GM12878 (cell line): ENCODE measurements around the gene MYNN. TPM values are rescaled to one million over a fixed set of nuclear protein-coding genes. Genes with fewer than 3 reads are reported as not detected.

Source experiments
- ATAC-seq: fragments of 200-7000 bp; cut with Tn5 transposase; 3 replicates; pipeline ENCODE4 v1.9.1; 2020; ENCODE audit warnings: mild to moderate bottlenecking, moderate library complexity
- BruUV-seq: library from RNA; stranded (reverse); fragments of 400-500 nt; replicated peaks from 2 replicates; lab custom pipeline; 2021; lab: Mats Ljungman, UMichigan
- CTCF ChIA-PET: fragments of 300-600 bp; sonication (Branson Sonifier 250); formaldehyde crosslinking; extraction: SDS; loops from one replicate; lab custom pipeline; 2021; ENCODE audit warnings: inconsistent platforms; lab: Yijun Ruan, JAX
- POLR2A ChIA-PET: fragments of 350-600 bp; formaldehyde crosslinking; extraction: SDS; loops from one replicate; lab custom pipeline; 2021; ENCODE audit warnings: inconsistent platforms; lab: Charles Lee
- RAD21 ChIA-PET: fragments of 300-600 bp; sonication (Branson Sonifier 250); formaldehyde crosslinking; loops from one replicate; lab custom pipeline; 2023; ENCODE audit warnings: antibody characterized with exemption; ENCODE audit not compliant: unreplicated experiment; lab: Charles Lee
- SMC1A ChIA-PET: fragments of 300-600 bp; sonication (Branson Sonifier 250); formaldehyde crosslinking; loops from one replicate; lab custom pipeline; 2023; ENCODE audit not compliant: unreplicated experiment, uncharacterized antibody; lab: Charles Lee
- DNase-seq: peaks from one replicate; pipeline ENCODE4 v3.0.0-alpha.2; 2011; ENCODE audit warnings: low read depth, low spot score
- FAIRE-seq: peaks from 3 replicates; lab custom pipeline; 2011; peaks lifted over from hg19 to GRCh38; lab: Jason Lieb, UNC
- H2AFZ ChIP-seq: 2 replicates; pipeline ENCODE4 v1.6.0; 2011; ENCODE audit warnings: low read depth, low read length, control low read depth; ENCODE audit not compliant: control insufficient read depth
- H3K27ac ChIP-seq: 2 replicates; pipeline ENCODE4 v1.5.1; 2011; ENCODE audit warnings: control low read depth; ENCODE audit not compliant: control insufficient read depth, insufficient read depth
- H3K27me3 ChIP-seq, 2 experiments: replicated peaks in 1 of 2; 2 replicates each; pipeline versions ENCODE4 v1.6.0 to v1.6.1; 2011; ENCODE audit warnings: low read length in 1 of 2; ENCODE audit not compliant: control insufficient read depth in 2 of 2, insufficient read depth in 2 of 2
- H3K36me3 ChIP-seq, 2 experiments: 2 replicates each; pipeline ENCODE4 v1.5.1; 2011; ENCODE audit warnings: low read length in 1 of 2; ENCODE audit not compliant: control insufficient read depth in 2 of 2, insufficient read depth in 2 of 2
- H3K4me1 ChIP-seq: 2 replicates; pipeline ENCODE4 v1.6.1; 2011; ENCODE audit warnings: mild to moderate bottlenecking, low read length, moderate library complexity, mixed read lengths; ENCODE audit not compliant: control insufficient read depth, insufficient read depth
- H3K4me2 ChIP-seq: 2 replicates; pipeline ENCODE4 v1.6.0; 2011; ENCODE audit warnings: control low read depth; ENCODE audit not compliant: control insufficient read depth, insufficient read depth
- H3K4me3 ChIP-seq: fragments of 200-600 bp; sonication (generic); 2 replicates; pipeline ENCODE4 v1.5.1; 2016
- H3K79me2 ChIP-seq: 2 replicates; pipeline ENCODE4 v1.6.0; 2011; ENCODE audit warnings: low read length; ENCODE audit not compliant: control insufficient read depth, insufficient read depth
- H3K9ac ChIP-seq: 2 replicates; pipeline ENCODE4 v1.8.0; 2011; ENCODE audit warnings: low read length, control low read depth, mixed read lengths; ENCODE audit not compliant: control insufficient read depth, insufficient read depth
- H3K9me3 ChIP-seq: replicated peaks from 3 replicates; pipeline ENCODE4 v1.5.1; 2011; ENCODE audit warnings: mild to moderate bottlenecking, low read length; ENCODE audit not compliant: control insufficient read depth, insufficient read depth
- H4K20me1 ChIP-seq: 2 replicates; pipeline ENCODE4 v1.6.0; 2011; ENCODE audit not compliant: control insufficient read depth, insufficient read depth
- CEBPB ChIP-seq, 2 experiments: fragments of 150-350 bp in 1 of 2; IDR thresholded peaks; 2 replicates each; pipeline ENCODE4 v1.6.1; 2012 to 2014; ENCODE audit warnings: low read depth in 2 of 2, low read length in 2 of 2, borderline replicate concordance in 1 of 2, inconsistent platforms in 1 of 2
- CHD2 ChIP-seq: IDR thresholded peaks from 2 replicates; pipeline ENCODE4 v1.6.1; 2011; ENCODE audit warnings: low read depth, low read length, improper control_type of control experiment, borderline replicate concordance
- CHD4 ChIP-seq: fragments of 200-600 bp; sonication (generic); IDR thresholded peaks from 2 replicates; pipeline ENCODE4 v1.6.1; 2016; ENCODE audit warnings: mild to moderate bottlenecking
- GATAD2B ChIP-seq: fragments of 450-650 bp; conservative IDR thresholded peaks from 2 replicates; pipeline ENCODE4 v1.6.1; 2017; ENCODE audit warnings: low read depth, mild to moderate bottlenecking, moderate library complexity
- KLF5 ChIP-seq: fragments of 450-650 bp; IDR thresholded peaks from 2 replicates; pipeline ENCODE4 v1.6.1; 2014; ENCODE audit warnings: mild to moderate bottlenecking; ENCODE audit not compliant: partially characterized antibody
- NFIC ChIP-seq: IDR thresholded peaks from 2 replicates; pipeline ENCODE4 v1.6.1; 2012; ENCODE audit warnings: low read depth, mild to moderate bottlenecking, inconsistent platforms, low read length, moderate library complexity
- PAX5 ChIP-seq: IDR thresholded peaks from 2 replicates; pipeline ENCODE4 v1.6.1; 2011; ENCODE audit warnings: low read depth, low read length, borderline replicate concordance
- POU2F2 ChIP-seq: IDR thresholded peaks from 3 replicates; pipeline ENCODE4 v1.6.1; 2011; ENCODE audit warnings: low read depth, mild to moderate bottlenecking, low read length, borderline replicate concordance
- RFX5 ChIP-seq: IDR thresholded peaks from 2 replicates; pipeline ENCODE4 v1.6.1; 2011; ENCODE audit warnings: low read depth, low read length, improper control_type of control experiment
- SMAD5 ChIP-seq: IDR thresholded peaks from 2 replicates; pipeline ENCODE4 v1.6.1; 2016; ENCODE audit warnings: antibody characterized with exemption, low read depth
- SPI1 ChIP-seq: IDR thresholded peaks from 2 replicates; pipeline ENCODE4 v1.6.1; 2011; ENCODE audit warnings: low read depth, mild to moderate bottlenecking, low read length, moderate library complexity, borderline replicate concordance; ENCODE audit not compliant: insufficient read depth
- whole genome bisulfite sequencing: methylation state at CpG from one replicate; pipeline ENCODE4 v1.1.6; 2016; ENCODE audit warnings: low lambda C conversion rate; ENCODE audit not compliant: insufficient replicate concordance, insufficient coverage; ENCODE audit errors: missing lambda C conversion rate; 5-methylcytosine and 5-hydroxymethylcytosine counted together
- in situ Hi-C: fragments of 300-500 bp; cut with MboI; formaldehyde crosslinking; loops from 9 replicates; pipeline ENCODE4 v1.14.3; 2018; ENCODE audit warnings: mixed read lengths
- intact Hi-C: fragments of 100-400 bp; cut with micrococcal nuclease; formaldehyde crosslinking; loops from one replicate; pipeline ENCODE4 v1.14.2; 2022; ENCODE audit not compliant: unreplicated experiment
- polyA plus RNA-seq, 11 experiments: library from polyadenylated mRNA; depleted of rRNA in 4 of 11; unstranded in 6 of 11; stranded (reverse) in 5 of 11; fragments of >200 nt; fragmentation: Nextera tagmentation in 4 of 11; fragmentation: Illumina TruSeq in 1 of 11; extraction: Ambion mirVana in 4 of 11; extraction: Trizol in 1 of 11; gene quantifications; 1 replicate in 1 of 11; 2 replicates in 10 of 11; pipeline versions ENCODE4 v1.2.1 to v1.2.3, GENCODE V29; 2011 to 2016; ENCODE audit warnings: inconsistent platforms in 2 of 11, missing spikeins in 2 of 11, low read depth in 1 of 11
- total RNA-seq, 4 experiments: library from RNA; depleted of rRNA in 3 of 4; stranded (reverse); fragments of >200 nt in 3 of 4; fragmentation: Illumina TruSeq in 1 of 4; extraction: Trizol in 1 of 4; gene quantifications; 2 replicates each; pipeline versions ENCODE4 v1.2.1 to v1.2.3, GENCODE V29; 2013 to 2021
- TF ChIP-seq, protein P1 (sequence below): fragments of 450-650 bp; IDR thresholded peaks from 2 replicates; pipeline ENCODE4 v1.6.1; 2018; ENCODE audit warnings: mild to moderate bottlenecking, low read depth, moderate library complexity; ENCODE audit not compliant: partially characterized antibody
- TF ChIP-seq, protein P2 (sequence below): fragments of 450-650 bp; IDR thresholded peaks from 2 replicates; pipeline ENCODE4 v1.6.1; 2017; ENCODE audit warnings: low read depth, mild to moderate bottlenecking, moderate library complexity
- TF ChIP-seq, protein P3 (sequence below): IDR thresholded peaks from 2 replicates; pipeline ENCODE4 v1.6.1; 2012; ENCODE audit warnings: low read depth, low read length, improper control_type of control experiment
- TF ChIP-seq, protein P4 (sequence below): IDR thresholded peaks from 2 replicates; pipeline ENCODE4 v1.6.1; 2011; ENCODE audit warnings: borderline replicate concordance, low read depth, mild to moderate bottlenecking, moderate library complexity, low read length; ENCODE audit not compliant: insufficient read depth, poor library complexity, severe bottlenecking

The MYNN gene
- total and polyA plus RNA-seq, 10 of the 15 experiments (the other 5 are each of a cell fraction or from before 2014, with no cell fraction given): 8.8 to 20.5 (median 15.8) TPM

DNA sequence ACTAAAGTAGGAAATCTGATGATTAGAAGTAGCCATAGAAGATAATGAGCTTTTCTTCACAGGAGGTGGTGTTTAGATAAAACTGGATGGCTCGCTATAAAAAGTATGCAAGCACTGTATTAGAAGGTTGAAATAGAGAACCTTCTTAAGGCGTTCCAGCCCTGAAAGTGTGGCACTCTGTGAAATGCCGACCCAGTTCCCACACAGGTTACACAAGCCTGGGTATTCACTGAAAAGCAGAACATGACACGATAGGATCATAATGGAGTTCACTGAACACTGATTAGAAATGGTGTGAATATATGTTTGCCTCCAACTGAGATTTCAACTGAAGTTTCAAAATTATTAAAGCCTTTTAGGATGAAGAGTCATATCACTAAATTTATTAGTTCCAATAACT, 54.5 kb downstream of the MYNN start (continued):
- TF ChIP-seq, protein P1, sequence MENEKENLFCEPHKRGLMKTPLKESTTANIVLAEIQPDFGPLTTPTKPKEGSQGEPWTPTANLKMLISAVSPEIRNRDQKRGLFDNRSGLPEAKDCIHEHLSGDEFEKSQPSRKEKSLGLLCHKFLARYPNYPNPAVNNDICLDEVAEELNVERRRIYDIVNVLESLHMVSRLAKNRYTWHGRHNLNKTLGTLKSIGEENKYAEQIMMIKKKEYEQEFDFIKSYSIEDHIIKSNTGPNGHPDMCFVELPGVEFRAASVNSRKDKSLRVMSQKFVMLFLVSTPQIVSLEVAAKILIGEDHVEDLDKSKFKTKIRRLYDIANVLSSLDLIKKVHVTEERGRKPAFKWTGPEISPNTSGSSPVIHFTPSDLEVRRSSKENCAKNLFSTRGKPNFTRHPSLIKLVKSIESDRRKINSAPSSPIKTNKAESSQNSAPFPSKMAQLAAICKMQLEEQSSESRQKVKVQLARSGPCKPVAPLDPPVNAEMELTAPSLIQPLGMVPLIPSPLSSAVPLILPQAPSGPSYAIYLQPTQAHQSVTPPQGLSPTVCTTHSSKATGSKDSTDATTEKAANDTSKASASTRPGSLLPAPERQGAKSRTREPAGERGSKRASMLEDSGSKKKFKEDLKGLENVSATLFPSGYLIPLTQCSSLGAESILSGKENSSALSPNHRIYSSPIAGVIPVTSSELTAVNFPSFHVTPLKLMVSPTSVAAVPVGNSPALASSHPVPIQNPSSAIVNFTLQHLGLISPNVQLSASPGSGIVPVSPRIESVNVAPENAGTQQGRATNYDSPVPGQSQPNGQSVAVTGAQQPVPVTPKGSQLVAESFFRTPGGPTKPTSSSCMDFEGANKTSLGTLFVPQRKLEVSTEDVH: no peak
- TF ChIP-seq CEBPB (IDR thresholded peaks at IDR 0.05; ENCODE audit: borderline replicate concordance in 1 of 2, low read depth in 2 of 2, low read length in 2 of 2) (no peak), CHD4 (no peak), CHD2 (no peak), SPI1 (no peak)

DNA sequence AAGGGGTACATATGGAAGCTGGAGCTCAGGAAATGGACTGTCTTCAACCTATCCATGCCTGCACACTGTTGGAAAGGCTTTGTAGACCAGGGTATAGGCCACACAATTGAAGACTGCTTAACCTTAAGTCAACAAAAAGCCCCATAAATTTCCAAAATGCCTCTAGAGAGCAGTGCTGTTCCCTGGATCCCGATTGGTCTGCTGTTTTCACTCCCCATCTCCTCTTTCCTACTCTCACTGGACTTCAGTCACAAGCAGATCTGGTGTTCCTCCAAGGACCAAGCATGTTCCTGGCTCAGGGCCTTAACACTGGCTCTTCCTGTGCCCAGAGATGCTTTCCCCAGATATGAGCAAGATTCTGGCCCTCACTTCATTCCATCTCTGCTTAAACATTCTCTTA, 62.3 kb downstream of the MYNN start:
- FAIRE-seq (no peak), ATAC-seq (peak; percentile 17; the same call in 2 of the 3 replicates), DNase-seq (no peak)
- Histone ChIP-seq H3K79me2 (no peaks in the 10 kb centered on the region), H3K36me3 (no peaks in the 10 kb centered on the region), H3K4me1 (peaks cover 18% of the 10 kb centered on the region), H3K4me2 (no peak overlapping the region), H3K9ac (no peak overlapping the region), H4K20me1 (no peaks in the 10 kb centered on the region), H3K4me3 (no peak overlapping the region), H2AFZ (peak overlapping the region; percentile 90; the same call in 1 of the 2 replicates), H3K9me3 (no peaks in the 10 kb centered on the region), H3K27ac (peak overlapping the region; percentile 1), H3K27me3 (peaks cover 0 to 1% of the 10 kb centered on the region in 2 experiments; a peak in 1 of 4 replicates)
- TF ChIP-seq, protein P2, sequence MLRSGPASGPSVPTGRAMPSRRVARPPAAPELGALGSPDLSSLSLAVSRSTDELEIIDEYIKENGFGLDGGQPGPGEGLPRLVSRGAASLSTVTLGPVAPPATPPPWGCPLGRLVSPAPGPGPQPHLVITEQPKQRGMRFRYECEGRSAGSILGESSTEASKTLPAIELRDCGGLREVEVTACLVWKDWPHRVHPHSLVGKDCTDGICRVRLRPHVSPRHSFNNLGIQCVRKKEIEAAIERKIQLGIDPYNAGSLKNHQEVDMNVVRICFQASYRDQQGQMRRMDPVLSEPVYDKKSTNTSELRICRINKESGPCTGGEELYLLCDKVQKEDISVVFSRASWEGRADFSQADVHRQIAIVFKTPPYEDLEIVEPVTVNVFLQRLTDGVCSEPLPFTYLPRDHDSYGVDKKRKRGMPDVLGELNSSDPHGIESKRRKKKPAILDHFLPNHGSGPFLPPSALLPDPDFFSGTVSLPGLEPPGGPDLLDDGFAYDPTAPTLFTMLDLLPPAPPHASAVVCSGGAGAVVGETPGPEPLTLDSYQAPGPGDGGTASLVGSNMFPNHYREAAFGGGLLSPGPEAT: no peak
- TF ChIP-seq, protein P3, sequence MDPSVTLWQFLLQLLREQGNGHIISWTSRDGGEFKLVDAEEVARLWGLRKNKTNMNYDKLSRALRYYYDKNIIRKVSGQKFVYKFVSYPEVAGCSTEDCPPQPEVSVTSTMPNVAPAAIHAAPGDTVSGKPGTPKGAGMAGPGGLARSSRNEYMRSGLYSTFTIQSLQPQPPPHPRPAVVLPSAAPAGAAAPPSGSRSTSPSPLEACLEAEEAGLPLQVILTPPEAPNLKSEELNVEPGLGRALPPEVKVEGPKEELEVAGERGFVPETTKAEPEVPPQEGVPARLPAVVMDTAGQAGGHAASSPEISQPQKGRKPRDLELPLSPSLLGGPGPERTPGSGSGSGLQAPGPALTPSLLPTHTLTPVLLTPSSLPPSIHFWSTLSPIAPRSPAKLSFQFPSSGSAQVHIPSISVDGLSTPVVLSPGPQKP: no peak
- no peak for TF ChIP-seq KLF5
- no peak for TF ChIP-seq SMAD5
- TF ChIP-seq NFIC: no peak
- no peak for TF ChIP-seq RFX5
- no peak for TF ChIP-seq PAX5
- TF ChIP-seq, protein P4, sequence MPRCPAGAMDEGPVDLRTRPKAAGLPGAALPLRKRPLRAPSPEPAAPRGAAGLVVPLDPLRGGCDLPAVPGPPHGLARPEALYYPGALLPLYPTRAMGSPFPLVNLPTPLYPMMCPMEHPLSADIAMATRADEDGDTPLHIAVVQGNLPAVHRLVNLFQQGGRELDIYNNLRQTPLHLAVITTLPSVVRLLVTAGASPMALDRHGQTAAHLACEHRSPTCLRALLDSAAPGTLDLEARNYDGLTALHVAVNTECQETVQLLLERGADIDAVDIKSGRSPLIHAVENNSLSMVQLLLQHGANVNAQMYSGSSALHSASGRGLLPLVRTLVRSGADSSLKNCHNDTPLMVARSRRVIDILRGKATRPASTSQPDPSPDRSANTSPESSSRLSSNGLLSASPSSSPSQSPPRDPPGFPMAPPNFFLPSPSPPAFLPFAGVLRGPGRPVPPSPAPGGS: no peak
- TF ChIP-seq GATAD2B: no peak
- TF ChIP-seq POU2F2: no peak
- intact Hi-C loops: no loop called here
- no TSS peak for BruUV-seq
- POLR2A ChIA-PET: no interaction called here
- RAD21 ChIA-PET: no interaction called here
- WGBS: 0% methylated on average over 1 of the region's 1 CpG
- in situ Hi-C loops: no loop called here
- CTCF ChIA-PET: interaction anchor here (0.7 to 1.3 kb wide), 4 partner anchors 22 to 52 kb away, joined by 3 to 4 read pairs (median 4); no protein-coding TSS in a partner anchor
- SMC1A ChIA-PET: interaction anchor here (1.0 to 2.3 kb wide), 2 partner anchors 9 to 14 kb away, joined by 3 to 14 read pairs; no protein-coding TSS in a partner anchor
